Neural cell (in vitro differentiated cells): ENCODE measurements around the gene RUSC1. TPM values are rescaled to one million over a fixed set of nuclear protein-coding genes. Genes with fewer than 3 reads are reported as not detected.

ENCODE experiments used
- H2AFZ ChIP-seq: fragments of 200-600, 300-800 bp; sonication (generic), shearing (Covaris generic); 2 replicates; pipeline ENCODE4 v1.6.0; 2014; ENCODE audit warnings: low read depth, mild to moderate bottlenecking, antibody characterized with exemption, low read length, moderate library complexity
- H3F3A ChIP-seq: fragments of 200-600 bp; shearing (Covaris generic); 2 replicates; pipeline ENCODE4 v1.6.1; 2016; ENCODE audit warnings: mild to moderate bottlenecking, moderate library complexity, mixed read lengths, antibody characterized with exemption, low read length; ENCODE audit not compliant: insufficient read depth, poor library complexity, severe bottlenecking
- H3K27ac ChIP-seq: fragments of 200-600, 300-800 bp; sonication (generic), shearing (Covaris generic); 2 replicates; pipeline ENCODE4 v1.5.1; 2014; ENCODE audit warnings: mild to moderate bottlenecking, low read length, moderate library complexity
- H3K27me3 ChIP-seq: fragments of 300-800, 200-600 bp; sonication (generic), shearing (Covaris generic); 2 replicates; pipeline ENCODE4 v1.6.0; 2014; ENCODE audit warnings: mild to moderate bottlenecking, low read depth, low read length, moderate library complexity; ENCODE audit not compliant: insufficient read depth
- H3K36me3 ChIP-seq: fragments of 300-800, 200-600 bp; sonication (generic), shearing (Covaris generic); 2 replicates; pipeline ENCODE4 v1.5.1; 2014; ENCODE audit warnings: mild to moderate bottlenecking, antibody characterized with exemption, low read length, moderate library complexity; ENCODE audit not compliant: insufficient read depth
- H3K4me2 ChIP-seq: fragments of 300-800, 200-600 bp; sonication (generic), shearing (Covaris generic); 2 replicates; pipeline ENCODE4 v1.6.0; 2014; ENCODE audit warnings: mild to moderate bottlenecking, low read length
- H3K4me3 ChIP-seq: fragments of 300-800, 200-600 bp; sonication (generic), shearing (Covaris generic); 2 replicates; pipeline ENCODE4 v1.5.1; 2014; ENCODE audit warnings: mild to moderate bottlenecking, low read length, moderate library complexity
- H3K79me2 ChIP-seq: fragments of 200-600 bp; shearing (Covaris generic); replicated peaks from 2 replicates; pipeline ENCODE4 v1.6.0; 2014; ENCODE audit warnings: mild to moderate bottlenecking, low read length, moderate library complexity; ENCODE audit not compliant: insufficient read depth
- H3K9ac ChIP-seq: fragments of 300-800, 200-600 bp; sonication (generic), shearing (Covaris generic); 2 replicates; pipeline ENCODE4 v1.6.1; 2016; ENCODE audit warnings: mild to moderate bottlenecking, low read length, mixed read lengths
- H3K9me2 ChIP-seq: fragments of 200-600 bp; shearing (Covaris generic); 2 replicates; pipeline ENCODE4 v1.6.1; 2016; ENCODE audit warnings: mild to moderate bottlenecking, low read length, mixed read lengths; ENCODE audit not compliant: insufficient read depth
- H3K9me3 ChIP-seq: fragments of 200-600, 300-800 bp; sonication (generic), shearing (Covaris generic); 2 replicates; pipeline ENCODE4 v1.6.1; 2016; ENCODE audit warnings: mild to moderate bottlenecking, mixed run types, low read length, moderate library complexity, mixed read lengths
- H4K20me1 ChIP-seq: fragments of 200-600 bp; shearing (Covaris generic); 2 replicates; pipeline ENCODE4 v1.6.1; 2016; ENCODE audit warnings: mild to moderate bottlenecking, mixed run types; ENCODE audit not compliant: insufficient read depth
- EP300 ChIP-seq: fragments of 450-650 bp; conservative IDR thresholded peaks from 2 replicates; pipeline ENCODE4 v1.6.1; 2014; ENCODE audit warnings: antibody characterized with exemption, mild to moderate bottlenecking, moderate library complexity; ENCODE audit not compliant: poor library complexity, severe bottlenecking
- EZH2 ChIP-seq: fragments of 200-600, 300-800 bp; shearing (Covaris generic), sonication (generic); IDR thresholded peaks from 2 replicates; pipeline ENCODE4 v1.6.1; 2014; ENCODE audit warnings: antibody characterized with exemption, low read length, borderline replicate concordance, mild to moderate bottlenecking; ENCODE audit not compliant: insufficient read depth, poor library complexity, severe bottlenecking
- MXI1 ChIP-seq: fragments of 450-650 bp; conservative IDR thresholded peaks from 2 replicates; pipeline ENCODE4 v1.6.1; 2014; ENCODE audit warnings: antibody characterized with exemption, mild to moderate bottlenecking; ENCODE audit not compliant: poor library complexity, severe bottlenecking
- POLR2AphosphoS5 ChIP-seq: IDR thresholded peaks from 2 replicates; pipeline ENCODE4 v1.6.1; 2012
- RAD21 ChIP-seq: fragments of 450-650 bp; conservative IDR thresholded peaks from 2 replicates; pipeline ENCODE4 v1.6.1; 2014; ENCODE audit warnings: antibody characterized with exemption, mild to moderate bottlenecking, moderate library complexity
- SMC3 ChIP-seq: fragments of 450-650 bp; conservative IDR thresholded peaks from 2 replicates; pipeline ENCODE4 v1.6.1; 2014; ENCODE audit warnings: antibody characterized with exemption, mild to moderate bottlenecking, moderate library complexity; ENCODE audit not compliant: poor library complexity
- TAF1 ChIP-seq: IDR thresholded peaks from 2 replicates; pipeline ENCODE4 v1.6.1; 2012; ENCODE audit warnings: low read depth
- polyA plus RNA-seq: library from polyadenylated mRNA; depleted of rRNA; stranded (reverse); fragments of >200 nt; gene quantifications from 2 replicates; pipeline ENCODE4 v1.2.3, GENCODE V29; 2014
- TF ChIP-seq, protein P1 (sequence below): IDR thresholded peaks from 2 replicates; pipeline ENCODE4 v1.6.1; 2012; ENCODE audit warnings: borderline replicate concordance
- TF ChIP-seq, protein P2 (sequence below): fragments of 450-650 bp; IDR thresholded peaks from 2 replicates; pipeline ENCODE4 v1.5.1; 2014; ENCODE audit warnings: antibody characterized with exemption, mild to moderate bottlenecking, moderate library complexity; ENCODE audit not compliant: poor library complexity, severe bottlenecking

RUSC1 gene
- polyA plus RNA-seq, 1 donor from 2014 or later = 45.7 TPM

DNA sequence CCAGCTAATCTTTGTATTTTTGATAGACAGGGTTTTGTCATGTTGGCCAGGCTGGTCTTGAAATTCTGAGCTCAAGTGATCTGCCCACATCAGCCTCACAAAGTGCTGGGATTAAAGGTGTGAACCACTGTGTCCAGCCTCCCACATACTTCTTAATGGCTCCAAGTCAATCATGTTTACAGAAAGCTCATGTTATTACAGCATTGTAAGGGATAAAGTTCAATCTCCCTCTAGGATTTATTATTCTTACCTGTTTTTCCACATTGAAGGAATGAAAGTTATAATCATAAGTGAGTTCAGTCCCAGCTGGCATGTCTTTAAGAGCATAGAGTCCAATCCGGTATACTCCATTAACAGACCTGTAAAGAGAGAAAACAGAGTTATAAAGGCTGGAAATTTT is 39.4 kb downstream of the RUSC1 start:
- no peaks in the 10 kb centered on the region for H4K20me1 ChIP-seq
- no peaks in the 10 kb centered on the region for H3K36me3 ChIP-seq
- H3K4me3 ChIP-seq = no peak overlapping the region
- no peak overlapping the region for H3K27ac ChIP-seq
- TF ChIP-seq SMC3 = no peak
- TF ChIP-seq, protein P1, sequence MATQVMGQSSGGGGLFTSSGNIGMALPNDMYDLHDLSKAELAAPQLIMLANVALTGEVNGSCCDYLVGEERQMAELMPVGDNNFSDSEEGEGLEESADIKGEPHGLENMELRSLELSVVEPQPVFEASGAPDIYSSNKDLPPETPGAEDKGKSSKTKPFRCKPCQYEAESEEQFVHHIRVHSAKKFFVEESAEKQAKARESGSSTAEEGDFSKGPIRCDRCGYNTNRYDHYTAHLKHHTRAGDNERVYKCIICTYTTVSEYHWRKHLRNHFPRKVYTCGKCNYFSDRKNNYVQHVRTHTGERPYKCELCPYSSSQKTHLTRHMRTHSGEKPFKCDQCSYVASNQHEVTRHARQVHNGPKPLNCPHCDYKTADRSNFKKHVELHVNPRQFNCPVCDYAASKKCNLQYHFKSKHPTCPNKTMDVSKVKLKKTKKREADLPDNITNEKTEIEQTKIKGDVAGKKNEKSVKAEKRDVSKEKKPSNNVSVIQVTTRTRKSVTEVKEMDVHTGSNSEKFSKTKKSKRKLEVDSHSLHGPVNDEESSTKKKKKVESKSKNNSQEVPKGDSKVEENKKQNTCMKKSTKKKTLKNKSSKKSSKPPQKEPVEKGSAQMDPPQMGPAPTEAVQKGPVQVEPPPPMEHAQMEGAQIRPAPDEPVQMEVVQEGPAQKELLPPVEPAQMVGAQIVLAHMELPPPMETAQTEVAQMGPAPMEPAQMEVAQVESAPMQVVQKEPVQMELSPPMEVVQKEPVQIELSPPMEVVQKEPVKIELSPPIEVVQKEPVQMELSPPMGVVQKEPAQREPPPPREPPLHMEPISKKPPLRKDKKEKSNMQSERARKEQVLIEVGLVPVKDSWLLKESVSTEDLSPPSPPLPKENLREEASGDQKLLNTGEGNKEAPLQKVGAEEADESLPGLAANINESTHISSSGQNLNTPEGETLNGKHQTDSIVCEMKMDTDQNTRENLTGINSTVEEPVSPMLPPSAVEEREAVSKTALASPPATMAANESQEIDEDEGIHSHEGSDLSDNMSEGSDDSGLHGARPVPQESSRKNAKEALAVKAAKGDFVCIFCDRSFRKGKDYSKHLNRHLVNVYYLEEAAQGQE = no peak
- no peak for TF ChIP-seq RAD21
- no peak for TF ChIP-seq EP300
- no peak for TF ChIP-seq TAF1
- no peak for TF ChIP-seq EZH2
- TF ChIP-seq POLR2AphosphoS5 = no peak
- no peaks in the 10 kb centered on the region for H3F3A ChIP-seq
- no peaks in the 10 kb centered on the region for H3K9me2 ChIP-seq
- H2AFZ ChIP-seq = no peak overlapping the region
- H3K79me2 ChIP-seq = no peaks in the 10 kb centered on the region
- no peak overlapping the region for H3K9ac ChIP-seq
- H3K27me3 ChIP-seq = no peaks in the 10 kb centered on the region
- no peaks in the 10 kb centered on the region for H3K9me3 ChIP-seq
- H3K4me2 ChIP-seq = no peak overlapping the region

DNA sequence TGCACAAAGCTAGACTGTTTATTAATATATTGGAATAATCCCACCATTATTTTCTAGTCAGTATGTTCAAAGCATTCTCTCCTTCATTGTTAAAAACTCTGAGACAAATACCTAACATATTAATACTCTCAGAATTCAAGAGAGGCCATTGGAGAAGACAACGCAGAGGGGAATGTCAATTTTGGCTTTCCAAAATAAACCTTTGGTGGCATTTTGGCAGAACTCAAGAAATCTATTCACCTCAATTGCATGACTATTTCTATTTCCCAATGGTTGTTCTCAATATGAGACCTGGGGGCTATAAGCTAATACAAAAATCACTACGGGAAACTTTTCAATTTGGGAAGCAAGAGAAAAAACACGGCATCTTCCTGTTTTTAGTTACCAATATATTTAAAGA is 58.5 kb downstream of the RUSC1 start:
- Histone ChIP-seq H3F3A (no peaks in the 10 kb centered on the region), H3K79me2 (no peaks in the 10 kb centered on the region), H3K27me3 (no peaks in the 10 kb centered on the region), H3K4me3 (no peak overlapping the region), H3K9ac (no peak overlapping the region), H3K36me3 (peaks cover 4% of the 10 kb centered on the region), H3K27ac (no peak overlapping the region), H2AFZ (no peak overlapping the region), H4K20me1 (no peaks in the 10 kb centered on the region), H3K4me2 (no peak overlapping the region), H3K9me3 (no peaks in the 10 kb centered on the region), H3K9me2 (no peaks in the 10 kb centered on the region)
- no peak for TF ChIP-seq RAD21
- TF ChIP-seq, protein P1 = no peak
- no peak for TF ChIP-seq EP300
- no peak for TF ChIP-seq POLR2AphosphoS5
- TF ChIP-seq, protein P2, sequence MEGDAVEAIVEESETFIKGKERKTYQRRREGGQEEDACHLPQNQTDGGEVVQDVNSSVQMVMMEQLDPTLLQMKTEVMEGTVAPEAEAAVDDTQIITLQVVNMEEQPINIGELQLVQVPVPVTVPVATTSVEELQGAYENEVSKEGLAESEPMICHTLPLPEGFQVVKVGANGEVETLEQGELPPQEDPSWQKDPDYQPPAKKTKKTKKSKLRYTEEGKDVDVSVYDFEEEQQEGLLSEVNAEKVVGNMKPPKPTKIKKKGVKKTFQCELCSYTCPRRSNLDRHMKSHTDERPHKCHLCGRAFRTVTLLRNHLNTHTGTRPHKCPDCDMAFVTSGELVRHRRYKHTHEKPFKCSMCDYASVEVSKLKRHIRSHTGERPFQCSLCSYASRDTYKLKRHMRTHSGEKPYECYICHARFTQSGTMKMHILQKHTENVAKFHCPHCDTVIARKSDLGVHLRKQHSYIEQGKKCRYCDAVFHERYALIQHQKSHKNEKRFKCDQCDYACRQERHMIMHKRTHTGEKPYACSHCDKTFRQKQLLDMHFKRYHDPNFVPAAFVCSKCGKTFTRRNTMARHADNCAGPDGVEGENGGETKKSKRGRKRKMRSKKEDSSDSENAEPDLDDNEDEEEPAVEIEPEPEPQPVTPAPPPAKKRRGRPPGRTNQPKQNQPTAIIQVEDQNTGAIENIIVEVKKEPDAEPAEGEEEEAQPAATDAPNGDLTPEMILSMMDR = no peak
- no peak for TF ChIP-seq TAF1
- TF ChIP-seq SMC3 = no peak
- TF ChIP-seq MXI1 = no peak
- no peak for TF ChIP-seq EZH2
